ENCODE measurements around the gene DOCK2.

- TF ChIP-seq, protein P1, sequence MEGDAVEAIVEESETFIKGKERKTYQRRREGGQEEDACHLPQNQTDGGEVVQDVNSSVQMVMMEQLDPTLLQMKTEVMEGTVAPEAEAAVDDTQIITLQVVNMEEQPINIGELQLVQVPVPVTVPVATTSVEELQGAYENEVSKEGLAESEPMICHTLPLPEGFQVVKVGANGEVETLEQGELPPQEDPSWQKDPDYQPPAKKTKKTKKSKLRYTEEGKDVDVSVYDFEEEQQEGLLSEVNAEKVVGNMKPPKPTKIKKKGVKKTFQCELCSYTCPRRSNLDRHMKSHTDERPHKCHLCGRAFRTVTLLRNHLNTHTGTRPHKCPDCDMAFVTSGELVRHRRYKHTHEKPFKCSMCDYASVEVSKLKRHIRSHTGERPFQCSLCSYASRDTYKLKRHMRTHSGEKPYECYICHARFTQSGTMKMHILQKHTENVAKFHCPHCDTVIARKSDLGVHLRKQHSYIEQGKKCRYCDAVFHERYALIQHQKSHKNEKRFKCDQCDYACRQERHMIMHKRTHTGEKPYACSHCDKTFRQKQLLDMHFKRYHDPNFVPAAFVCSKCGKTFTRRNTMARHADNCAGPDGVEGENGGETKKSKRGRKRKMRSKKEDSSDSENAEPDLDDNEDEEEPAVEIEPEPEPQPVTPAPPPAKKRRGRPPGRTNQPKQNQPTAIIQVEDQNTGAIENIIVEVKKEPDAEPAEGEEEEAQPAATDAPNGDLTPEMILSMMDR (IDR thresholded peaks at IDR 0.05; ENCODE audit: low read length) = no peak
- no peak for TF ChIP-seq EZH2phosphoT487 (IDR thresholded peaks at IDR 0.05; ENCODE audit: low read length)
Observed at GRCh38 chr5:170111088-170111785, 474.2 kb downstream of the DOCK2 start.

Measured in MM.1S (cell line).